Neural cell (in vitro differentiated cells): ENCODE results near the gene CDK3. TPM values are rescaled to one million over a fixed set of nuclear protein-coding genes. Genes with fewer than 3 reads are reported as not detected.
A peak's percentile ranks its signal among the peaks of the same experiment; 100 is the strongest.

ENCODE experiments used
- H2AFZ ChIP-seq: fragments of 200-600, 300-800 bp; sonication (generic), shearing (Covaris generic); 2 replicates; pipeline ENCODE4 v1.6.0; 2014; ENCODE audit warnings: low read depth, mild to moderate bottlenecking, antibody characterized with exemption, low read length, moderate library complexity
- H3F3A ChIP-seq: fragments of 200-600 bp; shearing (Covaris generic); 2 replicates; pipeline ENCODE4 v1.6.1; 2016; ENCODE audit warnings: mild to moderate bottlenecking, moderate library complexity, mixed read lengths, antibody characterized with exemption, low read length; ENCODE audit not compliant: insufficient read depth, poor library complexity, severe bottlenecking
- H3K27ac ChIP-seq: fragments of 200-600, 300-800 bp; sonication (generic), shearing (Covaris generic); 2 replicates; pipeline ENCODE4 v1.5.1; 2014; ENCODE audit warnings: mild to moderate bottlenecking, low read length, moderate library complexity
- H3K27me3 ChIP-seq: fragments of 300-800, 200-600 bp; sonication (generic), shearing (Covaris generic); 2 replicates; pipeline ENCODE4 v1.6.0; 2014; ENCODE audit warnings: mild to moderate bottlenecking, low read depth, low read length, moderate library complexity; ENCODE audit not compliant: insufficient read depth
- H3K36me3 ChIP-seq: fragments of 300-800, 200-600 bp; sonication (generic), shearing (Covaris generic); 2 replicates; pipeline ENCODE4 v1.5.1; 2014; ENCODE audit warnings: mild to moderate bottlenecking, antibody characterized with exemption, low read length, moderate library complexity; ENCODE audit not compliant: insufficient read depth
- H3K4me2 ChIP-seq: fragments of 300-800, 200-600 bp; sonication (generic), shearing (Covaris generic); 2 replicates; pipeline ENCODE4 v1.6.0; 2014; ENCODE audit warnings: mild to moderate bottlenecking, low read length
- H3K4me3 ChIP-seq: fragments of 300-800, 200-600 bp; sonication (generic), shearing (Covaris generic); 2 replicates; pipeline ENCODE4 v1.5.1; 2014; ENCODE audit warnings: mild to moderate bottlenecking, low read length, moderate library complexity
- H3K79me2 ChIP-seq: fragments of 200-600 bp; shearing (Covaris generic); replicated peaks from 2 replicates; pipeline ENCODE4 v1.6.0; 2014; ENCODE audit warnings: mild to moderate bottlenecking, low read length, moderate library complexity; ENCODE audit not compliant: insufficient read depth
- H3K9ac ChIP-seq: fragments of 300-800, 200-600 bp; sonication (generic), shearing (Covaris generic); 2 replicates; pipeline ENCODE4 v1.6.1; 2016; ENCODE audit warnings: mild to moderate bottlenecking, low read length, mixed read lengths
- H3K9me2 ChIP-seq: fragments of 200-600 bp; shearing (Covaris generic); 2 replicates; pipeline ENCODE4 v1.6.1; 2016; ENCODE audit warnings: mild to moderate bottlenecking, low read length, mixed read lengths; ENCODE audit not compliant: insufficient read depth
- H3K9me3 ChIP-seq: fragments of 200-600, 300-800 bp; sonication (generic), shearing (Covaris generic); 2 replicates; pipeline ENCODE4 v1.6.1; 2016; ENCODE audit warnings: mild to moderate bottlenecking, mixed run types, low read length, moderate library complexity, mixed read lengths
- H4K20me1 ChIP-seq: fragments of 200-600 bp; shearing (Covaris generic); 2 replicates; pipeline ENCODE4 v1.6.1; 2016; ENCODE audit warnings: mild to moderate bottlenecking, mixed run types; ENCODE audit not compliant: insufficient read depth
- EP300 ChIP-seq: fragments of 450-650 bp; conservative IDR thresholded peaks from 2 replicates; pipeline ENCODE4 v1.6.1; 2014; ENCODE audit warnings: antibody characterized with exemption, mild to moderate bottlenecking, moderate library complexity; ENCODE audit not compliant: poor library complexity, severe bottlenecking
- EZH2 ChIP-seq: fragments of 200-600, 300-800 bp; shearing (Covaris generic), sonication (generic); IDR thresholded peaks from 2 replicates; pipeline ENCODE4 v1.6.1; 2014; ENCODE audit warnings: antibody characterized with exemption, low read length, borderline replicate concordance, mild to moderate bottlenecking; ENCODE audit not compliant: insufficient read depth, poor library complexity, severe bottlenecking
- MXI1 ChIP-seq: fragments of 450-650 bp; conservative IDR thresholded peaks from 2 replicates; pipeline ENCODE4 v1.6.1; 2014; ENCODE audit warnings: antibody characterized with exemption, mild to moderate bottlenecking; ENCODE audit not compliant: poor library complexity, severe bottlenecking
- POLR2AphosphoS5 ChIP-seq: IDR thresholded peaks from 2 replicates; pipeline ENCODE4 v1.6.1; 2012
- RAD21 ChIP-seq: fragments of 450-650 bp; conservative IDR thresholded peaks from 2 replicates; pipeline ENCODE4 v1.6.1; 2014; ENCODE audit warnings: antibody characterized with exemption, mild to moderate bottlenecking, moderate library complexity
- SMC3 ChIP-seq: fragments of 450-650 bp; conservative IDR thresholded peaks from 2 replicates; pipeline ENCODE4 v1.6.1; 2014; ENCODE audit warnings: antibody characterized with exemption, mild to moderate bottlenecking, moderate library complexity; ENCODE audit not compliant: poor library complexity
- TAF1 ChIP-seq: IDR thresholded peaks from 2 replicates; pipeline ENCODE4 v1.6.1; 2012; ENCODE audit warnings: low read depth
- polyA plus RNA-seq: library from polyadenylated mRNA; depleted of rRNA; stranded (reverse); fragments of >200 nt; gene quantifications from 2 replicates; pipeline ENCODE4 v1.2.3, GENCODE V29; 2014
- TF ChIP-seq, protein P1 (sequence below): IDR thresholded peaks from 2 replicates; pipeline ENCODE4 v1.6.1; 2012; ENCODE audit warnings: borderline replicate concordance
- TF ChIP-seq, protein P2 (sequence below): fragments of 450-650 bp; IDR thresholded peaks from 2 replicates; pipeline ENCODE4 v1.5.1; 2014; ENCODE audit warnings: antibody characterized with exemption, mild to moderate bottlenecking, moderate library complexity; ENCODE audit not compliant: poor library complexity, severe bottlenecking

The CDK3 gene
- polyA plus RNA-seq, 1 donor from 2014 or later, result 29.2 TPM

DNA sequence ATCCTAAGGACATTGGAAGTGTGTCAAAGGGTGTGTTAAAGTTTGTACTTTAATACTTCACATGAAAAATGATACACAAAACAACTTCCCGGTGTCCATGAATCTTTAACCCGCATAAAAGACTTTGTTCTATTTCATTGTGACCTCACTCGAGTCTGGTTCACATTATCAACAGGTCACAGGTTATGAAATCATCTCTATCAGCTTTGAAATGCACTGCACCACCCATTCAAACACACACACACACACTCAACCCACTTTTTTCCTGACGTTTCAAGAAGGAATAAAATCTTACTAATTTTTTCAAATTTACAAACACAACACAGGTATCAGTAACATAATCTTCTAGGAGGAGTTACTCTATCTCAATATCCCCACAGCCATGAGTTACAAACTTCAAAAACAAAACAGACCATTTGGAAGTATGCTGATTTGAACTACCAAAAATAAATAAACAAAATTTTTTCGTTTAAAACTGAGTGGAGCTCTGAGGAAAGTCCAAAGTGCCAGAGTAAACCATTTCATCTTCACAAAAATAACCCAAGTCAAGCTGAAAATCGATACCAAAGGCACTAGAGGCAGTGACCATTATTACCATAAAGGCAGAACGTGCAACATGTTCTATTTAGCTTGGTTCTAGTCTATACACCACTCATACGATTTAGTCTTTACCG is 24.3 kb upstream of the CDK3 start:
- Histone ChIP-seq H4K20me1 (no peaks in the 10 kb centered on the region), H3K9ac (no peak overlapping the region), H3K27me3 (no peaks in the 10 kb centered on the region), H3K79me2 (peaks cover 46% of the 10 kb centered on the region), H3F3A (peaks cover 3% of the 10 kb centered on the region), H3K9me3 (no peaks in the 10 kb centered on the region), H3K4me3 (peak overlapping the region; percentile 50), H3K9me2 (no peaks in the 10 kb centered on the region), H2AFZ (no peak overlapping the region), H3K27ac (no peak overlapping the region), H3K36me3 (peaks cover 5% of the 10 kb centered on the region), H3K4me2 (no peak overlapping the region)
- TF ChIP-seq RAD21 (no peak), POLR2AphosphoS5 (no peak), SMC3 (no peak), EZH2 (no peak), MXI1 (no peak), TAF1 (no peak)
- TF ChIP-seq, protein P1, sequence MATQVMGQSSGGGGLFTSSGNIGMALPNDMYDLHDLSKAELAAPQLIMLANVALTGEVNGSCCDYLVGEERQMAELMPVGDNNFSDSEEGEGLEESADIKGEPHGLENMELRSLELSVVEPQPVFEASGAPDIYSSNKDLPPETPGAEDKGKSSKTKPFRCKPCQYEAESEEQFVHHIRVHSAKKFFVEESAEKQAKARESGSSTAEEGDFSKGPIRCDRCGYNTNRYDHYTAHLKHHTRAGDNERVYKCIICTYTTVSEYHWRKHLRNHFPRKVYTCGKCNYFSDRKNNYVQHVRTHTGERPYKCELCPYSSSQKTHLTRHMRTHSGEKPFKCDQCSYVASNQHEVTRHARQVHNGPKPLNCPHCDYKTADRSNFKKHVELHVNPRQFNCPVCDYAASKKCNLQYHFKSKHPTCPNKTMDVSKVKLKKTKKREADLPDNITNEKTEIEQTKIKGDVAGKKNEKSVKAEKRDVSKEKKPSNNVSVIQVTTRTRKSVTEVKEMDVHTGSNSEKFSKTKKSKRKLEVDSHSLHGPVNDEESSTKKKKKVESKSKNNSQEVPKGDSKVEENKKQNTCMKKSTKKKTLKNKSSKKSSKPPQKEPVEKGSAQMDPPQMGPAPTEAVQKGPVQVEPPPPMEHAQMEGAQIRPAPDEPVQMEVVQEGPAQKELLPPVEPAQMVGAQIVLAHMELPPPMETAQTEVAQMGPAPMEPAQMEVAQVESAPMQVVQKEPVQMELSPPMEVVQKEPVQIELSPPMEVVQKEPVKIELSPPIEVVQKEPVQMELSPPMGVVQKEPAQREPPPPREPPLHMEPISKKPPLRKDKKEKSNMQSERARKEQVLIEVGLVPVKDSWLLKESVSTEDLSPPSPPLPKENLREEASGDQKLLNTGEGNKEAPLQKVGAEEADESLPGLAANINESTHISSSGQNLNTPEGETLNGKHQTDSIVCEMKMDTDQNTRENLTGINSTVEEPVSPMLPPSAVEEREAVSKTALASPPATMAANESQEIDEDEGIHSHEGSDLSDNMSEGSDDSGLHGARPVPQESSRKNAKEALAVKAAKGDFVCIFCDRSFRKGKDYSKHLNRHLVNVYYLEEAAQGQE, result no peak
- TF ChIP-seq, protein P2, sequence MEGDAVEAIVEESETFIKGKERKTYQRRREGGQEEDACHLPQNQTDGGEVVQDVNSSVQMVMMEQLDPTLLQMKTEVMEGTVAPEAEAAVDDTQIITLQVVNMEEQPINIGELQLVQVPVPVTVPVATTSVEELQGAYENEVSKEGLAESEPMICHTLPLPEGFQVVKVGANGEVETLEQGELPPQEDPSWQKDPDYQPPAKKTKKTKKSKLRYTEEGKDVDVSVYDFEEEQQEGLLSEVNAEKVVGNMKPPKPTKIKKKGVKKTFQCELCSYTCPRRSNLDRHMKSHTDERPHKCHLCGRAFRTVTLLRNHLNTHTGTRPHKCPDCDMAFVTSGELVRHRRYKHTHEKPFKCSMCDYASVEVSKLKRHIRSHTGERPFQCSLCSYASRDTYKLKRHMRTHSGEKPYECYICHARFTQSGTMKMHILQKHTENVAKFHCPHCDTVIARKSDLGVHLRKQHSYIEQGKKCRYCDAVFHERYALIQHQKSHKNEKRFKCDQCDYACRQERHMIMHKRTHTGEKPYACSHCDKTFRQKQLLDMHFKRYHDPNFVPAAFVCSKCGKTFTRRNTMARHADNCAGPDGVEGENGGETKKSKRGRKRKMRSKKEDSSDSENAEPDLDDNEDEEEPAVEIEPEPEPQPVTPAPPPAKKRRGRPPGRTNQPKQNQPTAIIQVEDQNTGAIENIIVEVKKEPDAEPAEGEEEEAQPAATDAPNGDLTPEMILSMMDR, result no peak

DNA sequence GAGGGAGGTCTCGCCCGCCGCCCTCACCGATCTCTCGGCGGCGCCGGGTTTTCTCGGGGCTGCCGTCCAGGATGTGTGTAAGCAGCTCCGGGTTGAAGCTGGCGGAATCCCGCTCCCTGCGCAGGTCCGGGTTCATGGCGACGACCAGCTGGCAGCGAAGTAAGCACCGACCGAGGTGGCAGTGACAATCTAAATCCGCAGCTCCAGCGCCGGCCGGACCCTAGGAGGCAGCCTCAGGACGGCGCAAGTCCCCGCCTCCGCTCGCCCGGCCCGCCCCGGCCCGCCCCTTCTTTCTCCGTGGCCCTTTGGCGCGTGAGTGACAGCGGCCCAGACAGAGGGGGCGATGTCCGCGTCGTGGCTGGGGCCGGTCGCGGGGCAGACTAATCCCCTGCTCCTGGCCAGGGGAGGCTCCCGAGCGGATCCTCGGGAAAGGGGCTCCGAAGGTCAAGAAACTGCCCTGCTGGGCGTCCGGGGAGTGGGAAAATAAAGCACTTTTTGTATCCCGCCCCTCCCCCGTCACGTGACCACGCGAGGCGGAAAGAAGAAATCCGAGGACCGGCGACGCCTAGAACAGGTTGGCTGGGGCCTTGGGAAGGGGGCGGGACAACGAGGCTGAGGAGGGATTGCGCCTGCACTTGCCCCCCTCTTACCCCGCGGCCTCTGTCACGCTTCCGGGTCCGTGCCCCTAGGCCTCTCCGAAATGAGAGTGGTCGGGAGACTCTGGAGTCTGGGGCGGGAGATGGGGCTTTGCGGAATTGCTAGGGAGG is 21.5 kb upstream of the CDK3 start, which contains the start of the genes ACOX1 and TEN1:
Gene ACOX1, minus strand, starts transcription at position 229 of the 767 bp plus-strand sequence. Its CDS starts 93 bp downstream, at position 136.
Gene TEN1, plus strand, starts transcription at position 303 of the 767 bp plus-strand sequence. CDS start 6,953 bp downstream, outside the sequence.
- H4K20me1 ChIP-seq, result no peaks in the 10 kb centered on the region
- no peaks in the 10 kb centered on the region for H3K36me3 ChIP-seq
- H3K4me2 ChIP-seq, result peak within 1 kb of the TSS; percentile 71
- H3K9me2 ChIP-seq, result no peaks in the 10 kb centered on the region
- H3K9ac ChIP-seq, result peak within 1 kb of the TSS; percentile 93
- no peaks in the 10 kb centered on the region for H3K27me3 ChIP-seq
- H3K4me3 ChIP-seq, result peak within 1 kb of the TSS; percentile 94
- no peaks in the 10 kb centered on the region for H3K9me3 ChIP-seq
- H2AFZ ChIP-seq, result peak within 1 kb of the TSS; percentile 90
- peak; percentile 57 for TF ChIP-seq EP300
- TF ChIP-seq MXI1, result peak; percentile 60
- peak; percentile 79 for TF ChIP-seq TAF1
- TF ChIP-seq RAD21, result no peak
- no peak for TF ChIP-seq SMC3
- TF ChIP-seq, protein P2, result peak; percentile 57
- peak; percentile 96 for TF ChIP-seq POLR2AphosphoS5
- TF ChIP-seq EZH2, result no peak
- TF ChIP-seq, protein P1, result peak; percentile 85
- peaks cover 36% of the 10 kb centered on the region for H3K79me2 ChIP-seq
- peak within 1 kb of the TSS; percentile 99 for H3K27ac ChIP-seq
- peaks cover 3% of the 10 kb centered on the region for H3F3A ChIP-seq
